ENCODE results near the gene RAB31.

DNA sequence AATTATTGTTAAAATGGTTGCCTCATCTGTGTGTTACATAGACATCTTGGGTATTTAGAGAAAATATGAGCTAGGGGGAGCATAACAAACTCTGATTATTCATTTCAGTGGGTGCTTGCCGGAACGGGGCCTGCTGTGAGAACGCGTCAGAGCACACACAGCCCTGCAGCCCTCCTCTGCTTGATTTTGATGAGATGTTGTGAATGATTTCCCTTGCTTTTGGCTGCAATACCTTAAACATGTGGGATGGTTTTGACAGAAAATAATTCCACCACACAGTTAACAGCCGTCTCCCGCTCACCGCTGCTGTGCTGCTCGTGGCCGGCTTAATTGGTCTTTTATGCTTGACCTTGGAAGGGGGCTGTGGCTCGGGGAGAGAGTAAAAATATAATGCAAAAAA lies 127.7 kb downstream of the RAB31 start:
- TF ChIP-seq POLR2AphosphoS5 (IDR thresholded peaks at IDR 0.05) (no peak), POLR2A (IDR thresholded peaks at IDR 0.05) (no peak), CTCF (IDR thresholded peaks at IDR 0.05) (no peak)
